ENCODE results near the gene NNMT. TPM values are rescaled to one million over a fixed set of nuclear protein-coding genes. Genes with fewer than 3 reads are reported as not detected.

Gene NNMT
- total and polyA plus RNA-seq, 2 donors (not counting 1 experiment from before 2014, with no cell fraction given) = 156 to 639 TPM

DNA sequence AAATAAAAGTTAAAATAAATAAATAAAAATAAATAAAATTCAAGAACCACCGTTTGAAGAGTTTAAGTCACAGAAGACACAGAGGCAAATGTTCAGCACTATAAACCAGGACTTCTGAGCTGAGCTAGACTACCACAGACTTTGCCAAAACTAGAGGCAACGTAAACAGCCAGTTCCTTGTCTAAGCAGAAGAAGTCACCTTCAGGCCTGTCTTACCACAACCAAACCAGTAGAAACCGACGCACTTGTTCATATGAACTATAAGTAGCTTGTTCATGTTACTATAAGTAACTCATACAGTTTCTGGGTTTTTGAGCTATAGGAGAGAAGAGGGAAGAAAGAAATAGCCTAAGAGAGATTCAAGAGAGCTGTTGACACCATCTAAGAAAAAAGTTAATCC is 48.3 kb downstream of the NNMT start:
- no peak overlapping the region for H3K4me2 ChIP-seq (ENCODE audit: extremely low read depth, insufficient read depth, low read length)
- no peaks in the 10 kb centered on the region for H4K20me1 ChIP-seq (ENCODE audit: control insufficient read depth, extremely low read depth, insufficient read depth, low read length)

DNA sequence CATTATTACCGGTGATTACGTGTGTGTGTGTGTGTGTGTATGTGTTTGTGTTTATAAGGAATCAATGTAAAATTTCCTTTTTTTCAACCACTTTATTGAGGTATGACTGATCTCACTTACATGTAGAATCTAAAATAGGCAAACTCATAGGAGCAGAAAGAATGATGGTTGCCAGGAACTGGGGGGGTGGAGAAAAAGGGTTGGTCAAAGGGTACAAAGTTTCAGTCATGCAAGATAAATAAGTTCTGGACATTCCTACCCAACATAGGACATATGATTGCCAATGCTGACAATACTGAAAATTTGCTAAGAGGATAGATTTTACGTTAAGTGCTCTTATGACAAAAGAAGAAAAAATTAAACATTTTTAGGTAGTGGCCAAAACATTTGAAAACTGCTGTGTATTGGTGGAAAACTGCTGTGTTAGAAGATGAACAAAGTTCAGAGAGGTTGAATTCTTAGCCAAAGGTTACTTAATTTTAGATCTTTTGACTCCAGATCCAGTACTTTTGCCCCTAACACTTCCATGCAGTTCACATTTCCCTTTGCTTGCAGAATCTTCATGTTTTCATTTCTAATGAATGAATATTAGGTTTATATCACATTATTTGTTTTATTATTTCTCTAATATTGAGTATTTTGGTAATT is 49.5 kb downstream of the NNMT start:
- Histone ChIP-seq H3K4me2 (ENCODE audit: extremely low read depth, insufficient read depth, low read length) (no peak overlapping the region), H3K36me3 (ENCODE audit: control insufficient read depth, insufficient read depth, low read length) (no peaks in the 10 kb centered on the region), H3K9ac (ENCODE audit: insufficient read depth, low read length) (no peak overlapping the region), H3K4me1 (ENCODE audit: control insufficient read depth, extremely low read depth, insufficient read depth, low read length) (no peaks in the 10 kb centered on the region), H3K9me3 (ENCODE audit: control insufficient read depth, insufficient read depth, low read depth, low read length) (no peaks in the 10 kb centered on the region), H3K4me3 (replicated peaks in 1 of 4; ENCODE audit: control extremely low read depth in 1 of 4, insufficient read depth in 1 of 4, low read depth in 3 of 4, low read length in 4 of 4) (no peak overlapping the region), H3K27ac (ENCODE audit: insufficient read depth, low read length) (no peak overlapping the region), H2AFZ (ENCODE audit: low read length) (no peak overlapping the region), H3K27me3 (ENCODE audit: control insufficient read depth, insufficient read depth, low read length) (no peaks in the 10 kb centered on the region), H3K79me2 (ENCODE audit: control insufficient read depth, insufficient read depth, low read length) (no peaks in the 10 kb centered on the region), H4K20me1 (ENCODE audit: control insufficient read depth, extremely low read depth, insufficient read depth, low read length) (no peaks in the 10 kb centered on the region)
- TF ChIP-seq, protein P1, sequence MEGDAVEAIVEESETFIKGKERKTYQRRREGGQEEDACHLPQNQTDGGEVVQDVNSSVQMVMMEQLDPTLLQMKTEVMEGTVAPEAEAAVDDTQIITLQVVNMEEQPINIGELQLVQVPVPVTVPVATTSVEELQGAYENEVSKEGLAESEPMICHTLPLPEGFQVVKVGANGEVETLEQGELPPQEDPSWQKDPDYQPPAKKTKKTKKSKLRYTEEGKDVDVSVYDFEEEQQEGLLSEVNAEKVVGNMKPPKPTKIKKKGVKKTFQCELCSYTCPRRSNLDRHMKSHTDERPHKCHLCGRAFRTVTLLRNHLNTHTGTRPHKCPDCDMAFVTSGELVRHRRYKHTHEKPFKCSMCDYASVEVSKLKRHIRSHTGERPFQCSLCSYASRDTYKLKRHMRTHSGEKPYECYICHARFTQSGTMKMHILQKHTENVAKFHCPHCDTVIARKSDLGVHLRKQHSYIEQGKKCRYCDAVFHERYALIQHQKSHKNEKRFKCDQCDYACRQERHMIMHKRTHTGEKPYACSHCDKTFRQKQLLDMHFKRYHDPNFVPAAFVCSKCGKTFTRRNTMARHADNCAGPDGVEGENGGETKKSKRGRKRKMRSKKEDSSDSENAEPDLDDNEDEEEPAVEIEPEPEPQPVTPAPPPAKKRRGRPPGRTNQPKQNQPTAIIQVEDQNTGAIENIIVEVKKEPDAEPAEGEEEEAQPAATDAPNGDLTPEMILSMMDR (conservative IDR thresholded peaks at IDR 0.05 in 1 of 2, IDR thresholded peaks at IDR 0.05 in 1 of 2; ENCODE audit: low read depth in 1 of 2, low read length in 2 of 2) = no peak
- no peak for TF ChIP-seq EZH2 (IDR thresholded peaks at IDR 0.05; ENCODE audit: low read length, missing control alignments)
- no peak for DNase-seq (ENCODE audit: low read depth in 2 of 2)

More for the DNA sequence above, 48.3 kb downstream of the NNMT start:
- no peaks in the 10 kb centered on the region for H3K36me3 ChIP-seq (ENCODE audit: control insufficient read depth, insufficient read depth, low read length)
- no peak overlapping the region for H3K27ac ChIP-seq (ENCODE audit: insufficient read depth, low read length)
- H3K79me2 ChIP-seq (ENCODE audit: control insufficient read depth, insufficient read depth, low read length) = no peaks in the 10 kb centered on the region
- no peak overlapping the region for H2AFZ ChIP-seq (ENCODE audit: low read length)
- H3K4me1 ChIP-seq (ENCODE audit: control insufficient read depth, extremely low read depth, insufficient read depth, low read length) = no peaks in the 10 kb centered on the region
- no peak overlapping the region for H3K9ac ChIP-seq (ENCODE audit: insufficient read depth, low read length)
- H3K27me3 ChIP-seq (ENCODE audit: control insufficient read depth, insufficient read depth, low read length) = no peaks in the 10 kb centered on the region
- no peaks in the 10 kb centered on the region for H3K9me3 ChIP-seq (ENCODE audit: control insufficient read depth, insufficient read depth, low read depth, low read length)
- DNase-seq (ENCODE audit: low read depth in 2 of 2) = no peak
- TF ChIP-seq, protein P1 (conservative IDR thresholded peaks at IDR 0.05 in 1 of 2, IDR thresholded peaks at IDR 0.05 in 1 of 2; ENCODE audit: low read depth in 1 of 2, low read length in 2 of 2) = no peak
- TF ChIP-seq EZH2 (IDR thresholded peaks at IDR 0.05; ENCODE audit: low read length, missing control alignments) = no peak
- no peak overlapping the region for H3K4me3 ChIP-seq (replicated peaks in 1 of 4; ENCODE audit: control extremely low read depth in 1 of 4, insufficient read depth in 1 of 4, low read depth in 3 of 4, low read length in 4 of 4)

DNA sequence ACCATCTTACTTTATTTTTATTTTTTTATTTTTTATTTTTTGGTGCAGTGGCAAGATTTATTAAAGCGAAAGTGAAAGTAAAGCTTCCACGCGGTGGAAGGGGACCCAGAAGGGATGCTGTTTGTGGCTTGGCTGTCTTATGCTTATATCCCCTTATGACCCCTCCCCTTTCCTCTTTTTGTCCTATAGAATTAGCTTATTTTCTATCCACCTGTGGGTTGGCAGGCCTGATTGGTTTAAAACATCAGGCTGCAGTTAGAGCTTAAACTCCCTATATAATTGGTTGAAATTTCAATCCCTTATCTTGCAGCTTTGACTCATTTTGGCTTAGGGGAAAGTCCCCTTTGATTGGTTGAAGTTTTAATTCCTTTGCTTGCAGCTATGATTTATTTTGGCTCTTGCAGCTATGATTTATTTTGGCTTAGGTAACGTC is 50.5 kb downstream of the NNMT start:
- no peaks in the 10 kb centered on the region for H3K36me3 ChIP-seq (ENCODE audit: control insufficient read depth, insufficient read depth, low read length)
- H3K4me1 ChIP-seq (ENCODE audit: control insufficient read depth, extremely low read depth, insufficient read depth, low read length) = no peaks in the 10 kb centered on the region
- no peak overlapping the region for H3K27ac ChIP-seq (ENCODE audit: insufficient read depth, low read length)
- TF ChIP-seq, protein P1 (conservative IDR thresholded peaks at IDR 0.05 in 1 of 2, IDR thresholded peaks at IDR 0.05 in 1 of 2; ENCODE audit: low read depth in 1 of 2, low read length in 2 of 2) = no peak
- TF ChIP-seq EZH2 (IDR thresholded peaks at IDR 0.05; ENCODE audit: low read length, missing control alignments) = no peak
- DNase-seq (ENCODE audit: low read depth in 2 of 2) = peak in 1 of 2 donors; percentile 23
- no peak overlapping the region for H3K9ac ChIP-seq (ENCODE audit: insufficient read depth, low read length)
- no peaks in the 10 kb centered on the region for H3K27me3 ChIP-seq (ENCODE audit: control insufficient read depth, insufficient read depth, low read length)
- no peaks in the 10 kb centered on the region for H3K79me2 ChIP-seq (ENCODE audit: control insufficient read depth, insufficient read depth, low read length)
- H4K20me1 ChIP-seq (ENCODE audit: control insufficient read depth, extremely low read depth, insufficient read depth, low read length) = no peaks in the 10 kb centered on the region
- H3K4me3 ChIP-seq (replicated peaks in 1 of 4; ENCODE audit: control extremely low read depth in 1 of 4, insufficient read depth in 1 of 4, low read depth in 3 of 4, low read length in 4 of 4) = peak overlapping the region in 1 of 4 experiments; percentile 11
- no peaks in the 10 kb centered on the region for H3K9me3 ChIP-seq (ENCODE audit: control insufficient read depth, insufficient read depth, low read depth, low read length)
- no peak overlapping the region for H3K4me2 ChIP-seq (ENCODE audit: extremely low read depth, insufficient read depth, low read length)
- peak overlapping the region; percentile 26 for H2AFZ ChIP-seq (ENCODE audit: low read length)
